C1 segment of cervical spinal cord (tissue), 14 donors: Measurements from ENCODE around the gene SIK3.

Experiments used
- DNase-seq, 14 donors: peaks; one replicate each; lab custom pipeline; 2025; lab: John Stamatoyannopoulos, UW

Gene SIK3

GRCh38 chr11:116797816-116798215 lies 300.4 kb downstream of the SIK3 start:
- no peak for DNase-seq

- no peak for DNase-seq
These were observed 301.7 kb downstream of the SIK3 start for GRCh38 chr11:116796548-116796947.

GRCh38 chr11:116794851-116795250 lies 303.4 kb downstream of the SIK3 start:
- no peak for DNase-seq

DNA sequence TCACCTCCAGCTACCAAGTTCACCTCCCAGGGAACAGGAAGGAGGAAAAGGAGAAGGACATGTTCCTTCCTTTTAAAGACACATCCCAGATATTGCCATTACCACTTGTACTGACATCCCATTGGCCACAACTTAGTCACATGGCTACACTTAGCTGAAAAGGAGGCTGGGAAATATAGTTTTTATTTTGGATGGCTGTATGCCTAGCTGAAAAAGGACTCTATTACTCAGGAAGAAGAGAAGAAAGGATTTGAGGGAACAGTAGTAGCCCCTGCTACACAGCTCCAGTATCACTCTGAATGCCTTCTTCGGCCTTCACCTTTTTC lies 304.5 kb downstream of the SIK3 start:
- no peak for DNase-seq
